22Rv1 (cell line): ENCODE data around the gene NAA20.

Source experiments
- CTCF ChIP-seq: fragments of 450-650 bp; IDR thresholded peaks from 2 replicates; pipeline ENCODE4 v1.5.1; 2017; ENCODE audit warnings: mild to moderate bottlenecking
- ZFX ChIP-seq: fragments of 450-650 bp; IDR thresholded peaks from 2 replicates; pipeline ENCODE4 v1.6.1; 2017; ENCODE audit warnings: antibody characterized with exemption, borderline replicate concordance

- no peak for TF ChIP-seq CTCF
- TF ChIP-seq ZFX: no peak
Observed at GRCh38 chr20:20070871-20071726, 53.9 kb downstream of the NAA20 start.
